Fibroblast of upper back skin (primary cell): Measurements from ENCODE around the gene ANKRD37.

Experiments
- DNase-seq: peaks from one replicate; pipeline ENCODE4 v3.0.0-alpha.2; 2013

The ANKRD37 gene

DNA sequence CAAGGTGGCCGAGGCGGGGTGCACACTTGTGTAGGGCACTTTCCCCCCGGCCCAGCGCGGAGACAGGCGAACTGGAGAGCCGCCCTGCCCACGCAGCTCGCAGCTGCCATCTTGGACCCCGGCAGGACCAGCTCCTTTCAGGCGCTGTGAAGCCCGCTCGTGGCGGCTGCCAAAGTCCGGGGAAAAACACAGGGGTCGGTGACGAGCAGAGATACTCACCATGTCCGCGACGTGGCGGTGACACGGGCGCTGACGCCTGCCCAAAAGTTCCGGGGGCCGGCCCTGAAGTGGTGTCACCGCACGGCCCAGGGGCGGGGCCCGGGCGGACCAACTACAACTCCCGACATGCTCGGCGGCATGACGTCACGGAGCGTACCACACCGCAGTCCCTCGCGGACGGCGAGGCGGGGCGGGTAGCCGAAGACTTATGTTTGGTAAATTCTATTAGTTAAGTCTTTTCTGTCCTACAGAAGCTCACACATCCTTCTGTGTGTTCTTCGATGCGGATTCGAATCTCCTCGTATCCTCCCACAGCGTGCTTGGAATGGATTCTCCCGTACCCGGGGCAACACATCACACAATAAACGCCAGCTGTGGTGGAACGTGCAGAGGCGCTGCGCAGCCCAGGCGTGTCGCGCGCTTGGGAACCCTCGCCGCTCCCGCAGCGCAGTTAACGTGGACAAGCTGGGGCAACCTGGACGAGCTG is 29.2 kb downstream of the ANKRD37 start, which contains the start of gene UFSP2:
UFSP2 (minus strand) TSS at position 318 of the 706 bp plus-strand sequence; CDS start at position 222, 96 bp downstream.
- DNase-seq, result peak; percentile 84

DNA sequence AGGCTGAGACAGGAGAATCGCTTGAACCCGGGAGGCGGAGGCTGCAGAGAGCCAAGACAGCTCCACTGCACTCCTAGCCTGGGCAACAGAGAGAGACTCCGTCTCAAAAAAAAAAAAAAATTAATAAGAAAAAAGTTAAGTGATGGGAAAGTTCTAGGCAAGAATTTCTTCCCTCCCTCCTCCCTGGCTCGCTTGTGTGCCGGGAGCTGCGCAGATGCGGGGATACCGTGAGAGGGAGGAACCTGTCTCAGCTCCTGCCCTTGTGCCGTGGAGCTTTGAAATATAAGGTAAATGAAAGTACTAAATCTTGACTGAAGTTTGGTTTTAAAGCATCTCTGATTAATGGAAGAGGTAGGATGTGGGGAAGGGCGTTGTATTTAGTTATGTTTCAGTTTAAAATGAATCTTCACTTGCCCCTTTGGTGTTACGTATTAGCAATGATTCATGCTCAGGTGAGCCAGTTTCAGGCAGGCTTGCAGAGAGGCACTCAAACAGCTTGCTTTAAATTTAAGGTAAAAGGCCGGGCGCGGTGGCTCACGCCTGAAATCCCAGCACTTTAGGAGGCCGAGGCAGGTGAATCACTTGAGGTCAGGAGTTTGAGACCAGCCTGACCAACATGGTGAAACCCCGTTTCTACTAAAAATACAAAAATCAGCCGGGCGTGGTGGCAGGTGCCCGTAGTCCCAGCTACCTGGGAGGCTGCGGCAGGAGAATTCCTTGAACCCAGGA is 30.5 kb downstream of the ANKRD37 start:
- no peak for DNase-seq

DNA sequence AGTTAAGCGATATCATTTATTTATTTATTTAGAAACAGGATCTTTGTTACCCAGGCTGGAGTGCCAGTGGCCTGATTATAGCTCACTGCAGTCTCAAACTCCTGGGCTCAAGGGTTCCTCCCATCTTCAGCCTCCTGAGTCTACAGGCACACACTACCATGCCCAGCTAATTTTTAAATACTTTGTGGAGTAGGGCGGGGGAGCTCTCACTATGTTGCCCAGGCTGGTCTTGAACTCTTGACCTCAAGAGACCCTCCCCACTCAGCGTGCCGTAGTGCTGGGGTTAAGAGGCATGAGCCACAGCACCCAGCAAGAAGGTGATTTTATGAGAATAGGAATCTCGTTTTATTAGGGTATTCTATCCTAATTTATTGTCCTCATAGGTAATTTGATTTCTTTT is 33.0 kb downstream of the ANKRD37 start:
- no peak for DNase-seq

DNA sequence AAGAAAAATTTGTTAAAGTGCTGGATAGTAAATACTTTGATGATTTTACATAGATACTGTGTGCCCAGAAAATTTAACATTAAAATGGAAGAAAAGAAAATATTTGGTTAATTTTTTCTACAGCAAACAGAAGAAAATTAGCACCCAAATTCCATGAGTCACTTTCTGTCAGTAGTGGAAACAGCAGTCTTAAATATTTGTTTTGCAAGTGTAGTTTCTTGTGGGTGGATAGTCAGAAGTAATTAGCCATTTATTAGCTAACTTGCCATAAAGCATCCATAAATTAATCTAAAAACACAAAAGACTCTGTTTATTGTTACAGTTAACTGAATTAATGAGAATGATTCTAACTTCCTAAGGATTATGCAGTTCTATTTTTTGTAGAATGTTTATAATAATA is 38.8 kb downstream of the ANKRD37 start:
- DNase-seq, result no peak

DNA sequence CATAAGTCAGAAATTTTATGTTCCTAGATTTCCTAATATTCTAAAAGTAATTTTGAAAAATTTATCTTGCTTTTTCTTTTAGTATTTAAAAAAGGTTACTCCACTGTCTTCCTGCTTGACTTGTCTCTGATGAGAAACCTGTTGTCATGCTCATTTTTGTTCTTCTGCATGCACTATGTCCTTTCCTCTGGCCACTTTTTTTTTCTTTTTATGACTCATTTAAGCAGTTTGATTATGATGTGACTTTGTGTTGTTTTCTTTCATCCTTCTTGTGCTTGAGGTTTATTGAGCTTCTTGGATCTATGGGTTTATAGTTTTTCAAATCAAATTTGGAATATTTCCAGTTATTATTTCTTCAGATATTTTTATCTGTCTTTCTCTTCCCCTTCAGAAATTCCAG is 41.2 kb downstream of the ANKRD37 start:
- no peak for DNase-seq

DNA sequence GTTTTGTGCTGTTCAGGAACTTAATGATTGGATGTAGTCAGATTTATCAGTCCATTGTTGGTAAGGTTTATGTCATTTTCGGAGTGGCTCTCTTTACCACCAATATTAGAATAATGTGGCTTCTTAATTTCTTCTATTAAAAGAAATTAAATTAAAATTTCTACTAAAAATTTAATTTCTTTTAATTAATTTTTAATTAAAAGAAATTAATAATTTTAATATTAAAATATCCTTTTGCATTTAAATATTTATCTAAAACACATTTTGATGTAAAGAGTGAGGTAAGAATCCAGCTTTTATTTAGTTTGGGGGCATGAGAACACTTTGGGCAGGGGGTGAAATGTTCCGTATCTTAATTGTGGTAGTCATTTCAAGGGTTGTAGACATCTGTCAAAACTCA is 44.8 kb downstream of the ANKRD37 start:
- DNase-seq, result no peak

DNA sequence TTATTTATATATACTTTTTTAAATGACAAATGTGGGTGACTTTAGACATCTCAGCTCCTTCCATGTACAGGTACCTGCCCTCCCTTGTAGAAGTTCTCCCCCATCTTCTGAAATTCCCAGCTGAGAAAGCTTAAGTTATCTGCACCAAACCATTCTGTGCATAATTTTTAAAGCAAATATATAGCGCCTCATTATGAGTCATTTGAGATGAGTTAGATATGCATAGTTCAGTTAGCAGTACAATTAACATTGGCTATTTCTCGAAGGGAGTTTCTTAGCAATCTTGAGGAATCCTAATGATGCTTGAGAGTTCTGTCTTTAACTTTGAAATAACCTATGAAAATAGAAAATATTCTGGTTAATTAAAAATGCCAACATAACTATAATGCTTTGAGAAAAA is 48.6 kb downstream of the ANKRD37 start:
- DNase-seq, result no peak
